ENCODE results near the gene PLD1. TPM values are rescaled to one million over a fixed set of nuclear protein-coding genes. Genes with fewer than 3 reads are reported as not detected.
A peak's percentile ranks its signal among the peaks of the same experiment; 100 is the strongest.
"Not testable (repeated sequence)": the region's sequence is repeated elsewhere in the genome, so short reads cannot be mapped to it uniquely, and the experiment has no call there.

The PLD1 gene
- total RNA-seq, 4 donors from 2014 or later, result 7.0 to 17.1 (median 13.6) TPM

DNA sequence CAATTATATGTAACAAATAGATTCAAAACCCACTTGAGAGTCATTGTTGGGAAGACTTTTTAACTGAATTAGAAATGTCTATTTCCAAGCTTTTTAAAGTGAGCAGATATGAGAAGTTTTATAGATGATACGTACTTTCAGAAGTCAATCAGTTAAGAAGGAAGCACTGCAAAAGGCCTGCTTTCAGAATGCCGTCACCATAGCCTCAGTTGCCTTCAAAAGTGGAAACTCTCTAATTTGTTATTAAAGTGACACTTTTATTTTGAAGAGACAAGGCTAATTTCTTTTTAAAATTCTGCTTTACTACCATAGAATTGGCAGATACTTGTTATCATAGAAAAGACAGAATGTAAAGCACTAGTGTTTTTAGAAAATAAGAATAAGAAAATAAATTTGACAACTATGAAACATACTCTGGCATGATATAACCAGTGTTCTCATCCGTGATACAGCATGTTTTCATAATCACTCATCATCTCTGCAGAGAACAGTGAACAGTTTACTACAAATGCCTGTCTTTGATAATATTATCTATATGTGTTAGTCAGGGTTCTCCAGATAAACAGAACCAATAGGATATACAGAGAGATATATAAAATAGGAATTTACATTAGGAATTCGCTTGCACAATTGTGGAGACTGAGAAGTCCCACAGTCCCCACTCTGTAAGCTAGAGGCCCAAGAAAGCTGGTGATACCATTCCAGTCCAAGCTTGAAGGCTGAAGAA lies 7.0 kb upstream of the PLD1 start:
- no peak for TF ChIP-seq EP300 (IDR thresholded peaks at IDR 0.05)
- no peak for TF ChIP-seq POLR2A (IDR thresholded peaks at IDR 0.05)
- TF ChIP-seq POLR2AphosphoS5 (IDR thresholded peaks at IDR 0.05), result no peak
- no peak for TF ChIP-seq CTCF (IDR thresholded peaks at IDR 0.05)
- WGBS, 2 donors (ENCODE audit: low coverage in 1 of 2), result 78 to 84% methylated on average over 3 to 4 of the region's 4 CpGs
- Histone ChIP-seq H3K36me3 (no peaks in the 10 kb centered on the region), H3K9me3 (no peaks in the 10 kb centered on the region), H3K4me1 (no peaks in the 10 kb centered on the region), H3K27me3 (no peaks in the 10 kb centered on the region), H3K27ac (no peak overlapping the region), H3K4me3 (no peak overlapping the region)
- ATAC-seq, result no peak

GRCh38 chr3:171815973-171816595 lies 5.8 kb upstream of the PLD1 start:
- H3K27ac ChIP-seq, result no peak overlapping the region
- no peaks in the 10 kb centered on the region for H3K9me3 ChIP-seq
- 25 to 50% methylated on average over 2 of the region's 2 CpGs for WGBS, 2 donors (ENCODE audit: low coverage in 1 of 2)
- no peaks in the 10 kb centered on the region for H3K36me3 ChIP-seq
- ATAC-seq, result no peak
- no peak for TF ChIP-seq EP300 (IDR thresholded peaks at IDR 0.05)
- TF ChIP-seq POLR2A (IDR thresholded peaks at IDR 0.05), result no peak
- no peak for TF ChIP-seq POLR2AphosphoS5 (IDR thresholded peaks at IDR 0.05)
- TF ChIP-seq CTCF (IDR thresholded peaks at IDR 0.05), result no peak
- peaks cover 0 to 5% (median 0%) of the 10 kb centered on the region in 3 donors for H3K4me1 ChIP-seq
- no peaks in the 10 kb centered on the region for H3K27me3 ChIP-seq
- no peak overlapping the region for H3K4me3 ChIP-seq

DNA sequence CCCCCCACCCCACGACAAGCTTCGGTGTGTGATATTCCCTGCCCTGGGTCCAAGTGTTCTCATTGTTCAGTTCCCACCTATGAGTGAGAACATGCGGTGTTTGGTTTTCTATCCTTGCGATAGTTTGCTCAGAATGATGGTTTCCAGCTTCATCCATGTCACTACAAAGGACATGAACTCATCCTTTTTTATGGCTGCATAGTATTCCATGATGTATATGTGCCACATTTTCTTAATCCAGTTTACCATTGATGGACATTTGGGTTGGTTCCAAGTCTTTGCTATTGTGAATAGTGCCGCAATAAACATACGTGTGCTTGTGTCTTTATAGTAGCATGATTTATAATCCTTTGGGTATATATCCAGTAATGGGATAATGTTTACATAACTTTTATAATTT lies 4.4 kb upstream of the PLD1 start:
- H3K36me3 ChIP-seq, H3K27me3 ChIP-seq, H3K27ac ChIP-seq, H3K4me3 ChIP-seq, H3K9me3 ChIP-seq, ATAC-seq: not testable (repeated sequence)
- 88 to 97% methylated on average over 2 to 4 of the region's 6 CpGs for WGBS, 2 donors (ENCODE audit: low coverage in 1 of 2)
- H3K4me1 ChIP-seq, result peaks cover 0 to 13% (median 0%) of the 10 kb centered on the region in 3 donors

GRCh38 chr3:171813897-171814460 lies 3.7 kb upstream of the PLD1 start:
- Histone ChIP-seq H3K4me3 (no peak overlapping the region), H3K36me3 (no peaks in the 10 kb centered on the region), H3K27ac (peak overlapping the region in 2 of 4 donors; percentile 8 to 21), H3K4me1 (peaks cover 0 to 20% (median 0%) of the 10 kb centered on the region in 3 donors), H3K27me3 (no peaks in the 10 kb centered on the region), H3K9me3 (no peaks in the 10 kb centered on the region)
- 43 to 71% methylated on average over 4 of the region's 4 CpGs for WGBS, 2 donors (ENCODE audit: low coverage in 1 of 2)
- no peak for ATAC-seq
- TF ChIP-seq POLR2A (IDR thresholded peaks at IDR 0.05), result no peak
- TF ChIP-seq CTCF (IDR thresholded peaks at IDR 0.05), result no peak
- TF ChIP-seq POLR2AphosphoS5 (IDR thresholded peaks at IDR 0.05), result no peak
- TF ChIP-seq EP300 (IDR thresholded peaks at IDR 0.05), result no peak

- no peaks in the 10 kb centered on the region for H3K9me3 ChIP-seq
- H3K4me3 ChIP-seq, result no peak overlapping the region
- H3K27me3 ChIP-seq, result no peaks in the 10 kb centered on the region
- TF ChIP-seq CTCF (IDR thresholded peaks at IDR 0.05), result no peak
- no peak for TF ChIP-seq EP300 (IDR thresholded peaks at IDR 0.05)
- TF ChIP-seq POLR2AphosphoS5 (IDR thresholded peaks at IDR 0.05), result no peak
- H3K27ac ChIP-seq, result peak overlapping the region in 2 of 4 donors; percentile 8 to 21
- H3K36me3 ChIP-seq, result no peaks in the 10 kb centered on the region
- H3K4me1 ChIP-seq, result peaks cover 0 to 24% (median 0%) of the 10 kb centered on the region in 3 donors
- WGBS, 2 donors (ENCODE audit: low coverage in 1 of 2), result 82 to 100% methylated on average over 3 of the region's 3 CpGs
- ATAC-seq, result no peak
Observed at GRCh38 chr3:171813278-171813896, 3.1 kb upstream of the PLD1 start.

All from gastroesophageal sphincter (tissue), 4 donors.